KMS-11 (cell line): ENCODE results near the gene CRACDL.
A peak's percentile ranks its signal among the peaks of the same experiment; 100 is the strongest.

Experiments used
- H2AFZ ChIP-seq: fragments of 200-600 bp; sonication (generic); 2 replicates; pipeline ENCODE4 v1.6.1; 2016; ENCODE audit warnings: antibody characterized with exemption, mixed run types, low read depth
- H3K27ac ChIP-seq: fragments of 200-600 bp; sonication (generic); 2 replicates; pipeline ENCODE4 v1.6.1; 2016; ENCODE audit warnings: mild to moderate bottlenecking, mixed run types
- H3K27me3 ChIP-seq: fragments of 200-600 bp; sonication (generic); 2 replicates; pipeline ENCODE4 v1.6.1; 2017; ENCODE audit warnings: mild to moderate bottlenecking, low read depth, mixed run types, moderate library complexity; ENCODE audit not compliant: insufficient read depth
- H3K36me3 ChIP-seq: fragments of 200-600 bp; sonication (generic); 2 replicates; pipeline ENCODE4 v1.6.1; 2017; ENCODE audit warnings: mild to moderate bottlenecking, mixed run types; ENCODE audit not compliant: insufficient read depth
- H3K4me1 ChIP-seq: fragments of 200-600 bp; sonication (generic); 2 replicates; pipeline ENCODE4 v1.6.1; 2016; ENCODE audit warnings: mild to moderate bottlenecking, low read depth, mixed run types; ENCODE audit not compliant: poor library complexity, severe bottlenecking
- H3K4me2 ChIP-seq: fragments of 200-600 bp; sonication (generic); 2 replicates; pipeline ENCODE4 v1.7.0; 2016; ENCODE audit warnings: mild to moderate bottlenecking, mixed run types
- H3K4me3 ChIP-seq: fragments of 200-600 bp; sonication (generic); IDR thresholded peaks from 2 replicates; pipeline ENCODE4 v1.6.1; 2017; ENCODE audit warnings: low read depth, low read length, mixed read lengths; ENCODE audit not compliant: insufficient read depth
- H3K79me2 ChIP-seq: fragments of 200-600 bp; sonication (generic); 2 replicates; pipeline ENCODE4 v1.6.1; 2016; ENCODE audit warnings: low read depth, mixed run types; ENCODE audit not compliant: insufficient read depth
- H3K9ac ChIP-seq: fragments of 200-600 bp; sonication (generic); 2 replicates; pipeline ENCODE4 v1.6.1; 2016; ENCODE audit warnings: mild to moderate bottlenecking, mixed run types
- H4K20me1 ChIP-seq: fragments of 200-600 bp; sonication (generic); 2 replicates; pipeline ENCODE4 v1.6.1; 2016; ENCODE audit warnings: mild to moderate bottlenecking, mixed run types; ENCODE audit not compliant: insufficient read depth
- CTCF ChIP-seq: fragments of 200-600 bp; sonication (generic); conservative IDR thresholded peaks from 2 replicates; pipeline ENCODE4 v1.6.1; 2017; ENCODE audit warnings: low read depth, mild to moderate bottlenecking, antibody characterized with exemption, low read length, moderate library complexity, mixed read lengths

CRACDL gene

GRCh38 chr2:98912957-98913915 is 22.8 kb downstream of the CRACDL start:
- no peak for TF ChIP-seq CTCF
- no peak overlapping the region for H2AFZ ChIP-seq
- H4K20me1 ChIP-seq = no peaks in the 10 kb centered on the region
- no peak overlapping the region for H3K9ac ChIP-seq
- no peaks in the 10 kb centered on the region for H3K36me3 ChIP-seq
- peaks cover 52% of the 10 kb centered on the region for H3K4me1 ChIP-seq
- H3K27me3 ChIP-seq = no peaks in the 10 kb centered on the region
- no peak overlapping the region for H3K27ac ChIP-seq
- H3K4me3 ChIP-seq = no peak overlapping the region
- peak overlapping the region; percentile 82 for H3K4me2 ChIP-seq
- no peaks in the 10 kb centered on the region for H3K79me2 ChIP-seq

GRCh38 chr2:98912221-98912851 is 23.7 kb downstream of the CRACDL start:
- Histone ChIP-seq H3K4me3 (no peak overlapping the region), H3K4me2 (peak overlapping the region; percentile 82), H3K27me3 (no peaks in the 10 kb centered on the region), H3K27ac (peak overlapping the region; percentile 51; the same call in 1 of the 2 replicates), H3K9ac (no peak overlapping the region; the same call in 1 of the 2 replicates), H2AFZ (peak overlapping the region; percentile 10; the same call in 1 of the 2 replicates), H3K4me1 (peaks cover 52% of the 10 kb centered on the region), H3K36me3 (no peaks in the 10 kb centered on the region), H4K20me1 (no peaks in the 10 kb centered on the region), H3K79me2 (no peaks in the 10 kb centered on the region)
- TF ChIP-seq CTCF = no peak

GRCh38 chr2:98911376-98912154 is 24.5 kb downstream of the CRACDL start:
- no peak overlapping the region for H3K4me3 ChIP-seq
- TF ChIP-seq CTCF = no peak
- H3K27ac ChIP-seq = peak overlapping the region; percentile 51; the same call in 1 of the 2 replicates
- peaks cover 52% of the 10 kb centered on the region for H3K4me1 ChIP-seq
- peak overlapping the region; percentile 82 for H3K4me2 ChIP-seq
- no peaks in the 10 kb centered on the region for H4K20me1 ChIP-seq
- no peaks in the 10 kb centered on the region for H3K79me2 ChIP-seq
- H2AFZ ChIP-seq = peak overlapping the region; percentile 10; the same call in 1 of the 2 replicates
- no peaks in the 10 kb centered on the region for H3K27me3 ChIP-seq
- H3K9ac ChIP-seq = no peak overlapping the region; the same call in 1 of the 2 replicates
- H3K36me3 ChIP-seq = no peaks in the 10 kb centered on the region

- no peaks in the 10 kb centered on the region for H3K79me2 ChIP-seq
- H3K36me3 ChIP-seq = no peaks in the 10 kb centered on the region
- no peak for TF ChIP-seq CTCF
- H4K20me1 ChIP-seq = no peaks in the 10 kb centered on the region
- peaks cover 52% of the 10 kb centered on the region for H3K4me1 ChIP-seq
- no peaks in the 10 kb centered on the region for H3K27me3 ChIP-seq
- H3K27ac ChIP-seq = no peak overlapping the region
- peak overlapping the region; percentile 82 for H3K4me2 ChIP-seq
- H3K4me3 ChIP-seq = no peak overlapping the region
- no peak overlapping the region for H3K9ac ChIP-seq
- H2AFZ ChIP-seq = no peak overlapping the region
Observed at GRCh38 chr2:98911126-98911375, 25.0 kb downstream of the CRACDL start.
